MM.1S (cell line): Measurements from ENCODE around the gene PPM1M.

Experiments used
- CTCF ChIP-seq: fragments of 300-600 bp; sonication (generic); IDR thresholded peaks from 2 replicates; pipeline ENCODE4 v1.5.1; 2016; ENCODE audit warnings: antibody characterized with exemption, low read length, mixed read lengths
- EZH2 ChIP-seq: fragments of 300-600 bp; sonication (generic); optimal IDR thresholded peaks from 2 replicates; pipeline ENCODE3; 2017; ENCODE audit warnings: low read depth, mild to moderate bottlenecking, antibody characterized with exemption, low read length, mixed read lengths

- TF ChIP-seq CTCF (no peak), EZH2 (no peak)
Observed at GRCh38 chr3:52270252-52270754, 24.7 kb downstream of the PPM1M start.
